Lower leg skin (tissue), 3 donors: ENCODE data around the gene NCS1.

Experiments used
- POLR2A ChIP-seq, 2 donors: fragments of 450-650 bp; IDR thresholded peaks; one replicate each; pipeline ENCODE4 v1.6.1; 2016 to 2017; ENCODE audit warnings: antibody characterized with exemption in 2 of 2, mild to moderate bottlenecking in 1 of 2, moderate library complexity in 1 of 2
- TF ChIP-seq, protein P1 (sequence below), 3 donors: fragments of 450-650 bp; IDR thresholded peaks; one replicate each; pipeline ENCODE4 v1.5.1; 2016; ENCODE audit warnings: antibody characterized with exemption in 3 of 3, mild to moderate bottlenecking in 3 of 3, moderate library complexity in 2 of 3

DNA sequence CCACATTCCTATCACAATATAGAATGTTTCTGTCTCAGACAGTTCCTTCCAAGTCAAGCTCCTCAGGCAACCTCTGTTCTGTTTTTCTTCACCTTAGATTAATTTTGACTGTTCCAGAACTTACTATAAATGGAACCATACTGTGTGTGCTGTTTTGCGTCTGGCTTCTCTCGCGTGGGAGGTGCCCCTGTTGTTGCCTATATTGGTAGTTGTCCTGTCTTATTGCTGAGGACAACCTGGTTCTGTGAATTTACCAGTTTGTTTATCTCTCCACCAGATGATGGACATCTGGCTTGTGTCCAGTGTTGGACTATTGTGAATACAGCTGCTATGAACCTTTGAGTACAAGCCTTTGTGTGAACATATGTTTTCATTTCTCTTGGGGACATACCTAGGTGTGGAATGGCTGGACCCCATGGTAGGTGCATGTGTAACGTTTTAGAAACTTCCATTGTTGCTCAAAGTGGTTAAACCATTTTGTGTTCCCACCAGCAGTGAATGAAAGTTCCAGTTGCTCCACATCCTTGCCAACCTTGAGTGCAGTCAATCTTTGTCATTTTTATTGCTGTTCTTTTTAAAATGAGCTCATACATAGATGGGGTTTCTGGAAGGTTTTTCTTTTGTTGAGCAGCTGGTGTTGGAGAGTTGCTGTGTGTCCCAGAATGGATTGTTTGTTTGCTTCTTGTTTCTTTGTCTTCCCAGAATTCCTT, 111.5 kb downstream of the NCS1 start:
- TF ChIP-seq POLR2A (IDR thresholded peaks at IDR 0.05) = no peak
- TF ChIP-seq, protein P1, sequence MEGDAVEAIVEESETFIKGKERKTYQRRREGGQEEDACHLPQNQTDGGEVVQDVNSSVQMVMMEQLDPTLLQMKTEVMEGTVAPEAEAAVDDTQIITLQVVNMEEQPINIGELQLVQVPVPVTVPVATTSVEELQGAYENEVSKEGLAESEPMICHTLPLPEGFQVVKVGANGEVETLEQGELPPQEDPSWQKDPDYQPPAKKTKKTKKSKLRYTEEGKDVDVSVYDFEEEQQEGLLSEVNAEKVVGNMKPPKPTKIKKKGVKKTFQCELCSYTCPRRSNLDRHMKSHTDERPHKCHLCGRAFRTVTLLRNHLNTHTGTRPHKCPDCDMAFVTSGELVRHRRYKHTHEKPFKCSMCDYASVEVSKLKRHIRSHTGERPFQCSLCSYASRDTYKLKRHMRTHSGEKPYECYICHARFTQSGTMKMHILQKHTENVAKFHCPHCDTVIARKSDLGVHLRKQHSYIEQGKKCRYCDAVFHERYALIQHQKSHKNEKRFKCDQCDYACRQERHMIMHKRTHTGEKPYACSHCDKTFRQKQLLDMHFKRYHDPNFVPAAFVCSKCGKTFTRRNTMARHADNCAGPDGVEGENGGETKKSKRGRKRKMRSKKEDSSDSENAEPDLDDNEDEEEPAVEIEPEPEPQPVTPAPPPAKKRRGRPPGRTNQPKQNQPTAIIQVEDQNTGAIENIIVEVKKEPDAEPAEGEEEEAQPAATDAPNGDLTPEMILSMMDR (IDR thresholded peaks at IDR 0.05) = no peak
